Lower leg skin (tissue), 3 donors: ENCODE measurements around the gene RNF213.

Source experiments
- POLR2A ChIP-seq, 2 donors: fragments of 450-650 bp; IDR thresholded peaks; one replicate each; pipeline ENCODE4 v1.6.1; 2016 to 2017; ENCODE audit warnings: antibody characterized with exemption in 2 of 2, mild to moderate bottlenecking in 1 of 2, moderate library complexity in 1 of 2
- TF ChIP-seq, protein P1 (sequence below), 3 donors: fragments of 450-650 bp; IDR thresholded peaks; one replicate each; pipeline ENCODE4 v1.5.1; 2016; ENCODE audit warnings: antibody characterized with exemption in 3 of 3, mild to moderate bottlenecking in 3 of 3, moderate library complexity in 2 of 3

DNA sequence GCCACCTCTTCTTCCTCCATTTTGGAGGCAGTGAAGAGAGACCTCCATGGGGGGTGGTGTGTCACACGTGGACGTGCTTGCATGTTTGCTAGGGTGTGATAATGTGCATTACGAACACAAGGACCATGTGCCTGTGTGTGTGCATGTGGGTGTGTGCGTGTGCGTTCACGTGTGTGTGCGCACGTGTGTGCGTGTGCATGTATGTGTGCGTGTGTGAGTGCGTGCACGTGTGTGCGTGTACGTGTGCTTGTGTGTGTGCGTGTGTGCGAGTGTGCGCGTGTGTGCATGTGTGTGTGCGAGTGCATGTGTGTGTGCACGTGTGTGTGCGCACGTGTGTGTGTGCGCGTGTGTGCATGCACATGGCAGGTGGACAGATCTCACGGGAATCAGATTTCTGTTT is 29.5 kb downstream of the RNF213 start:
- TF ChIP-seq, protein P1, sequence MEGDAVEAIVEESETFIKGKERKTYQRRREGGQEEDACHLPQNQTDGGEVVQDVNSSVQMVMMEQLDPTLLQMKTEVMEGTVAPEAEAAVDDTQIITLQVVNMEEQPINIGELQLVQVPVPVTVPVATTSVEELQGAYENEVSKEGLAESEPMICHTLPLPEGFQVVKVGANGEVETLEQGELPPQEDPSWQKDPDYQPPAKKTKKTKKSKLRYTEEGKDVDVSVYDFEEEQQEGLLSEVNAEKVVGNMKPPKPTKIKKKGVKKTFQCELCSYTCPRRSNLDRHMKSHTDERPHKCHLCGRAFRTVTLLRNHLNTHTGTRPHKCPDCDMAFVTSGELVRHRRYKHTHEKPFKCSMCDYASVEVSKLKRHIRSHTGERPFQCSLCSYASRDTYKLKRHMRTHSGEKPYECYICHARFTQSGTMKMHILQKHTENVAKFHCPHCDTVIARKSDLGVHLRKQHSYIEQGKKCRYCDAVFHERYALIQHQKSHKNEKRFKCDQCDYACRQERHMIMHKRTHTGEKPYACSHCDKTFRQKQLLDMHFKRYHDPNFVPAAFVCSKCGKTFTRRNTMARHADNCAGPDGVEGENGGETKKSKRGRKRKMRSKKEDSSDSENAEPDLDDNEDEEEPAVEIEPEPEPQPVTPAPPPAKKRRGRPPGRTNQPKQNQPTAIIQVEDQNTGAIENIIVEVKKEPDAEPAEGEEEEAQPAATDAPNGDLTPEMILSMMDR (IDR thresholded peaks at IDR 0.05), result no peak
- no peak for TF ChIP-seq POLR2A (IDR thresholded peaks at IDR 0.05)
